HepG2 (cell line): ENCODE results near the gene HJURP. TPM values are rescaled to one million over a fixed set of nuclear protein-coding genes. Genes with fewer than 3 reads are reported as not detected.

Source experiments
- ATAC-seq: fragments of 200-7000 bp; cut with Tn5 transposase; 3 replicates; pipeline ENCODE4 v1.9.1; 2020; ENCODE audit warnings: mild to moderate bottlenecking, moderate library complexity
- BruUV-seq: library from RNA; stranded (reverse); fragments of 400-500 nt; replicated peaks from 2 replicates; lab custom pipeline; 2021; lab: Mats Ljungman, UMichigan
- CTCF ChIA-PET: fragments of 300-600 bp; formaldehyde crosslinking; extraction: SDS; loops from one replicate; lab custom pipeline; 2021; ENCODE audit warnings: low total read pairs, inconsistent platforms, low intra/inter-chr PET ratio; lab: Yijun Ruan, JAX
- POLR2A ChIA-PET: fragments of 350-600 bp; sonication (Branson Sonifier 250); formaldehyde crosslinking; loops from one replicate; lab custom pipeline; 2020; ENCODE audit warnings: antibody characterized with exemption, inconsistent platforms; lab: Yijun Ruan, JAX
- DNase-seq: peaks from one replicate; pipeline ENCODE4 v3.0.0-alpha.2; 2015; ENCODE audit warnings: low spot score
- FAIRE-seq: peaks from 3 replicates; lab custom pipeline; 2011; peaks lifted over from hg19 to GRCh38; lab: Jason Lieb, UNC
- H2AFZ ChIP-seq: one replicate; pipeline ENCODE4 v1.6.1; 2011; ENCODE audit warnings: low read length, inconsistent platforms
- H3K27ac ChIP-seq: fragments of 300-600 bp; 3 replicates; pipeline ENCODE4 v1.8.0; 2011; ENCODE audit warnings: mixed run types, mild to moderate bottlenecking, mixed read lengths, low read length, inconsistent platforms; ENCODE audit not compliant: insufficient read depth; ENCODE audit errors: extremely low read length
- H3K27me3 ChIP-seq, 2 experiments: fragments of 200-600 bp in 1 of 2; 2 replicates in 1 of 2; 3 replicates in 1 of 2; pipeline versions ENCODE4 v1.6.0 to v1.8.0; 2011; ENCODE audit warnings: low read length in 2 of 2, mild to moderate bottlenecking in 2 of 2, moderate library complexity in 2 of 2, inconsistent platforms in 1 of 2; ENCODE audit not compliant: insufficient read depth in 2 of 2, control insufficient read depth in 1 of 2
- H3K36me3 ChIP-seq, 2 experiments: fragments of 200-600 bp in 1 of 2; replicated peaks in 1 of 2; 2 replicates in 1 of 2; 3 replicates in 1 of 2; pipeline versions ENCODE4 v1.5.1 to v1.8.0; 2011; ENCODE audit warnings: low read length in 2 of 2, inconsistent platforms in 1 of 2; ENCODE audit not compliant: insufficient read depth in 2 of 2, control insufficient read depth in 1 of 2
- H3K4me1 ChIP-seq: 2 replicates; pipeline ENCODE4 v1.5.1; 2012; ENCODE audit warnings: low read length, inconsistent platforms; ENCODE audit not compliant: insufficient read depth
- H3K4me2 ChIP-seq: 2 replicates; pipeline ENCODE4 v1.6.0; 2011; ENCODE audit warnings: low read depth, low read length, inconsistent platforms
- H3K4me3 ChIP-seq, 3 experiments: fragments of 200-600 bp in 1 of 3; sonication (generic), shearing (Covaris generic) in 1 of 3; replicated peaks in 1 of 3; 2 replicates each; pipeline ENCODE4 v1.5.1; 2011 to 2016; ENCODE audit warnings: low read length in 3 of 3, inconsistent platforms in 2 of 3, low read depth in 2 of 3, mild to moderate bottlenecking in 2 of 3, control low read depth in 1 of 3, mixed read lengths in 1 of 3; ENCODE audit not compliant: insufficient read depth in 1 of 3
- H3K79me2 ChIP-seq: one replicate; pipeline ENCODE4 v1.6.1; 2011; ENCODE audit warnings: low read length, inconsistent platforms; ENCODE audit not compliant: insufficient read depth
- H3K9ac ChIP-seq: 2 replicates; pipeline ENCODE4 v1.6.0; 2011; ENCODE audit warnings: mild to moderate bottlenecking, low read depth, low read length, inconsistent platforms; ENCODE audit not compliant: insufficient read depth
- H3K9me3 ChIP-seq: 2 replicates; pipeline ENCODE4 v1.5.1; 2012; ENCODE audit warnings: mild to moderate bottlenecking, low read length
- H4K20me1 ChIP-seq: 2 replicates; pipeline ENCODE4 v1.6.0; 2011; ENCODE audit warnings: inconsistent platforms, mild to moderate bottlenecking, low read length, moderate library complexity; ENCODE audit not compliant: insufficient read depth
- MZF1 ChIP-seq: sonication (generic); formaldehyde crosslinking; IDR thresholded peaks from 2 replicates; pipeline ENCODE4 v1.8.1; 2023; ENCODE audit warnings: mild to moderate bottlenecking, missing genetic modification reagents, borderline replicate concordance
- REXO4 ChIP-seq: sonication (generic); formaldehyde crosslinking; IDR thresholded peaks from 2 replicates; pipeline ENCODE4 v1.8.0; 2022; ENCODE audit warnings: missing genetic modification reagents, mild to moderate bottlenecking, borderline replicate concordance
- RFXAP ChIP-seq: sonication (generic); formaldehyde crosslinking; IDR thresholded peaks from 2 replicates; pipeline ENCODE4 v1.4.0; 2020; ENCODE audit warnings: missing genetic modification reagents, borderline replicate concordance
- ZFP82 ChIP-seq: sonication (generic); formaldehyde crosslinking; IDR thresholded peaks from 2 replicates; pipeline ENCODE4 v1.5.1; 2020; ENCODE audit warnings: mild to moderate bottlenecking, missing genetic modification reagents, borderline replicate concordance
- ZNF343 ChIP-seq: sonication (generic); formaldehyde crosslinking; IDR thresholded peaks from 2 replicates; pipeline ENCODE4 v1.4.0; 2020; ENCODE audit warnings: mild to moderate bottlenecking, missing genetic modification reagents
- WGBS: methylation state at CpG from one replicate; pipeline ENCODE4 v1.1.6; 2017; ENCODE audit warnings: low lambda C conversion rate; 5-methylcytosine and 5-hydroxymethylcytosine counted together
- in situ Hi-C: cut with HindIII; loops from 2 replicates; pipeline ENCODE4 v1.10.0; 2017; ENCODE audit warnings: low pct_unique_long_range_greater_than_20kb; ENCODE audit not compliant: extremely low pct_ligation_motif_present
- intact Hi-C: fragments of 100-400 bp; cut with micrococcal nuclease; formaldehyde crosslinking; loops from one replicate; pipeline ENCODE4 v1.10.0; 2022; ENCODE audit not compliant: unreplicated experiment
- polyA plus RNA-seq, 8 experiments: library from polyadenylated mRNA; depleted of rRNA in 3 of 8; stranded (reverse) in 7 of 8; unstranded in 1 of 8; fragments of >200 nt; fragmentation: Illumina TruSeq in 4 of 8; extraction: Trizol in 4 of 8; gene quantifications; 2 replicates each; pipeline versions ENCODE4 v1.2.1 to v1.2.3, GENCODE V29; 2011 to 2016; ENCODE audit warnings: low read depth in 4 of 8, missing spikeins in 1 of 8, mixed read lengths in 1 of 8; ENCODE audit not compliant: insufficient read depth in 1 of 8
- total RNA-seq, 5 experiments: library from RNA; depleted of rRNA; stranded (reverse); fragments of >200 nt; fragmentation: Illumina TruSeq; extraction: Trizol; gene quantifications; 2 replicates each; pipeline ENCODE4 v1.2.3, GENCODE V29; 2016; ENCODE audit warnings: low read depth in 1 of 5
- TF ChIP-seq, protein P1 (sequence below), 2 experiments: fragments of 450-650 bp in 1 of 2; sonication (generic) in 1 of 2; formaldehyde crosslinking in 1 of 2; IDR thresholded peaks; 2 replicates each; pipeline versions ENCODE4 v1.6.1 to v1.8.0; 2016 to 2022; ENCODE audit warnings: antibody characterized with exemption in 1 of 2, mild to moderate bottlenecking in 1 of 2, missing genetic modification reagents in 1 of 2

HJURP gene
- total and polyA plus RNA-seq, 2 of the 13 experiments (the other 11 are each of a cell fraction or from before 2014, with no cell fraction given): 36.3 to 43.9 TPM

DNA sequence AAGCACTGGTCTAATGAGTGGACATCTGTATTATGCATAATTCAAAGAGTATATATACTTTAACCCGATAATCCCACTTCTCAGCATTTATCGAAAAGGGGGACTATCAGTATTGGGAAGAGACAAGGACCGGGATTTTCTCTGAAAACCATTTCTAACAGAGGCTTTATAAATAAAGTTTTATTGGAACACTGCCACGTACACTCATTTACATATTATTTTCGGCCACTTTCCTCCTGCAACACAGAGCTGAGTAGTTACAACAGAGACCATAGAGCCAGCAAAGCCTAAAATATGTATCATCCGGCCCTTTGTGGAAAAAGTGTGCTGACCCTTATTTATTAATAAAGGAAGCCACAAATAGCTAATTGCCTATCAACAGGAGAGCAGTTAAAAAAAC is 3.2 kb downstream of the HJURP start:
- no TSS peak for BruUV-seq
- H3K27ac ChIP-seq: no peak overlapping the region
- H4K20me1 ChIP-seq: peaks cover 9% of the 10 kb centered on the region
- in situ Hi-C loops: no loop called here
- FAIRE-seq (no peak), DNase-seq (no peak), ATAC-seq (no peak)
- no peak overlapping the region for H3K4me2 ChIP-seq
- POLR2A ChIA-PET: no interaction called here
- no peak overlapping the region for H2AFZ ChIP-seq
- H3K4me3 ChIP-seq: no peak overlapping the region
- H3K36me3 ChIP-seq: peaks cover 34 to 61% of the 10 kb centered on the region in 2 experiments
- H3K79me2 ChIP-seq: peaks cover 39% of the 10 kb centered on the region
- CTCF ChIA-PET: no interaction called here
- 96% methylated on average over 6 of the region's 6 CpGs for WGBS
- H3K4me1 ChIP-seq: peaks cover 39% of the 10 kb centered on the region
- no peak for TF ChIP-seq RFXAP (CRISPR knock-in tag)
- TF ChIP-seq, protein P1, sequence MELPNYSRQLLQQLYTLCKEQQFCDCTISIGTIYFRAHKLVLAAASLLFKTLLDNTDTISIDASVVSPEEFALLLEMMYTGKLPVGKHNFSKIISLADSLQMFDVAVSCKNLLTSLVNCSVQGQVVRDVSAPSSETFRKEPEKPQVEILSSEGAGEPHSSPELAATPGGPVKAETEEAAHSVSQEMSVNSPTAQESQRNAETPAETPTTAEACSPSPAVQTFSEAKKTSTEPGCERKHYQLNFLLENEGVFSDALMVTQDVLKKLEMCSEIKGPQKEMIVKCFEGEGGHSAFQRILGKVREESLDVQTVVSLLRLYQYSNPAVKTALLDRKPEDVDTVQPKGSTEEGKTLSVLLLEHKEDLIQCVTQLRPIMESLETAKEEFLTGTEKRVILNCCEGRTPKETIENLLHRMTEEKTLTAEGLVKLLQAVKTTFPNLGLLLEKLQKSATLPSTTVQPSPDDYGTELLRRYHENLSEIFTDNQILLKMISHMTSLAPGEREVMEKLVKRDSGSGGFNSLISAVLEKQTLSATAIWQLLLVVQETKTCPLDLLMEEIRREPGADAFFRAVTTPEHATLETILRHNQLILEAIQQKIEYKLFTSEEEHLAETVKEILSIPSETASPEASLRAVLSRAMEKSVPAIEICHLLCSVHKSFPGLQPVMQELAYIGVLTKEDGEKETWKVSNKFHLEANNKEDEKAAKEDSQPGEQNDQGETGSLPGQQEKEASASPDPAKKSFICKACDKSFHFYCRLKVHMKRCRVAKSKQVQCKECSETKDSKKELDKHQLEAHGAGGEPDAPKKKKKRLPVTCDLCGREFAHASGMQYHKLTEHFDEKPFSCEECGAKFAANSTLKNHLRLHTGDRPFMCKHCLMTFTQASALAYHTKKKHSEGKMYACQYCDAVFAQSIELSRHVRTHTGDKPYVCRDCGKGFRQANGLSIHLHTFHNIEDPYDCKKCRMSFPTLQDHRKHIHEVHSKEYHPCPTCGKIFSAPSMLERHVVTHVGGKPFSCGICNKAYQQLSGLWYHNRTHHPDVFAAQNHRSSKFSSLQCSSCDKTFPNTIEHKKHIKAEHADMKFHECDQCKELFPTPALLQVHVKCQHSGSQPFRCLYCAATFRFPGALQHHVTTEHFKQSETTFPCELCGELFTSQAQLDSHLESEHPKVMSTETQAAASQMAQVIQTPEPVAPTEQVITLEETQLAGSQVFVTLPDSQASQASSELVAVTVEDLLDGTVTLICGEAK (IDR thresholded peaks at IDR 0.05): peak; percentile 83
- TF ChIP-seq, protein P1 (CRISPR knock-in tag; IDR thresholded peaks at IDR 0.05): peak; percentile 84; the same call in 1 of the 2 replicates
- TF ChIP-seq MZF1 (CRISPR knock-in tag): no peak
- no peak for TF ChIP-seq ZFP82 (CRISPR knock-in tag)
- TF ChIP-seq ZNF343: no peak
- no peak for TF ChIP-seq REXO4
- H3K9ac ChIP-seq: no peak overlapping the region
- intact Hi-C loops: no loop called here
- H3K27me3 ChIP-seq: peaks cover 2 to 3% of the 10 kb centered on the region in 2 experiments; a peak in 1 of 5 replicates
- H3K9me3 ChIP-seq: no peaks in the 10 kb centered on the region
